GM12878 (cell line): ENCODE measurements around the gene HSD11B1. TPM values are rescaled to one million over a fixed set of nuclear protein-coding genes. Genes with fewer than 3 reads are reported as not detected.
A peak's percentile ranks its signal among the peaks of the same experiment; 100 is the strongest.

Experiments used
- ATAC-seq: fragments of 200-7000 bp; cut with Tn5 transposase; 3 replicates; pipeline ENCODE4 v1.9.1; 2020; ENCODE audit warnings: mild to moderate bottlenecking, moderate library complexity
- BruUV-seq: library from RNA; stranded (reverse); fragments of 400-500 nt; replicated peaks from 2 replicates; lab custom pipeline; 2021; lab: Mats Ljungman, UMichigan
- CTCF ChIA-PET: fragments of 300-600 bp; sonication (Branson Sonifier 250); formaldehyde crosslinking; extraction: SDS; loops from one replicate; lab custom pipeline; 2021; ENCODE audit warnings: inconsistent platforms; lab: Yijun Ruan, JAX
- POLR2A ChIA-PET: fragments of 350-600 bp; formaldehyde crosslinking; extraction: SDS; loops from one replicate; lab custom pipeline; 2021; ENCODE audit warnings: inconsistent platforms; lab: Charles Lee
- RAD21 ChIA-PET: fragments of 300-600 bp; sonication (Branson Sonifier 250); formaldehyde crosslinking; loops from one replicate; lab custom pipeline; 2023; ENCODE audit warnings: antibody characterized with exemption; ENCODE audit not compliant: unreplicated experiment; lab: Charles Lee
- SMC1A ChIA-PET: fragments of 300-600 bp; sonication (Branson Sonifier 250); formaldehyde crosslinking; loops from one replicate; lab custom pipeline; 2023; ENCODE audit not compliant: unreplicated experiment, uncharacterized antibody; lab: Charles Lee
- DNase-seq: peaks from one replicate; pipeline ENCODE4 v3.0.0-alpha.2; 2011; ENCODE audit warnings: low read depth, low spot score
- FAIRE-seq: peaks from 3 replicates; lab custom pipeline; 2011; peaks lifted over from hg19 to GRCh38; lab: Jason Lieb, UNC
- H2AFZ ChIP-seq: 2 replicates; pipeline ENCODE4 v1.6.0; 2011; ENCODE audit warnings: low read depth, low read length, control low read depth; ENCODE audit not compliant: control insufficient read depth
- H3K27ac ChIP-seq: 2 replicates; pipeline ENCODE4 v1.5.1; 2011; ENCODE audit warnings: control low read depth; ENCODE audit not compliant: control insufficient read depth, insufficient read depth
- H3K27me3 ChIP-seq, 2 experiments: replicated peaks in 1 of 2; 2 replicates each; pipeline versions ENCODE4 v1.6.0 to v1.6.1; 2011; ENCODE audit warnings: low read length in 1 of 2; ENCODE audit not compliant: control insufficient read depth in 2 of 2, insufficient read depth in 2 of 2
- H3K36me3 ChIP-seq, 2 experiments: 2 replicates each; pipeline ENCODE4 v1.5.1; 2011; ENCODE audit warnings: low read length in 1 of 2; ENCODE audit not compliant: control insufficient read depth in 2 of 2, insufficient read depth in 2 of 2
- H3K4me1 ChIP-seq: 2 replicates; pipeline ENCODE4 v1.6.1; 2011; ENCODE audit warnings: mild to moderate bottlenecking, low read length, moderate library complexity, mixed read lengths; ENCODE audit not compliant: control insufficient read depth, insufficient read depth
- H3K4me2 ChIP-seq: 2 replicates; pipeline ENCODE4 v1.6.0; 2011; ENCODE audit warnings: control low read depth; ENCODE audit not compliant: control insufficient read depth, insufficient read depth
- H3K4me3 ChIP-seq: fragments of 200-600 bp; sonication (generic); 2 replicates; pipeline ENCODE4 v1.5.1; 2016
- H3K79me2 ChIP-seq: 2 replicates; pipeline ENCODE4 v1.6.0; 2011; ENCODE audit warnings: low read length; ENCODE audit not compliant: control insufficient read depth, insufficient read depth
- H3K9ac ChIP-seq: 2 replicates; pipeline ENCODE4 v1.8.0; 2011; ENCODE audit warnings: low read length, control low read depth, mixed read lengths; ENCODE audit not compliant: control insufficient read depth, insufficient read depth
- H3K9me3 ChIP-seq: replicated peaks from 3 replicates; pipeline ENCODE4 v1.5.1; 2011; ENCODE audit warnings: mild to moderate bottlenecking, low read length; ENCODE audit not compliant: control insufficient read depth, insufficient read depth
- H4K20me1 ChIP-seq: 2 replicates; pipeline ENCODE4 v1.6.0; 2011; ENCODE audit not compliant: control insufficient read depth, insufficient read depth
- CHD2 ChIP-seq: IDR thresholded peaks from 2 replicates; pipeline ENCODE4 v1.6.1; 2011; ENCODE audit warnings: low read depth, low read length, improper control_type of control experiment, borderline replicate concordance
- EP300 ChIP-seq, 2 experiments: fragments of 150-350 bp in 1 of 2; IDR thresholded peaks; 2 replicates each; pipeline ENCODE4 v1.6.1; 2011 to 2012; ENCODE audit warnings: low read depth in 2 of 2, low read length in 2 of 2, borderline replicate concordance in 1 of 2, improper control_type of control experiment in 1 of 2, inconsistent platforms in 1 of 2; ENCODE audit not compliant: control insufficient read depth in 1 of 2
- ETV6 ChIP-seq, 2 experiments: fragments of 450-650 bp in 1 of 2; IDR thresholded peaks in 1 of 2; conservative IDR thresholded peaks in 1 of 2; 2 replicates each; pipeline ENCODE4 v1.6.1; 2014; ENCODE audit warnings: antibody characterized with exemption in 1 of 2, borderline replicate concordance in 1 of 2, low read depth in 1 of 2, mild to moderate bottlenecking in 1 of 2, moderate library complexity in 1 of 2
- FOXK2 ChIP-seq: fragments of 450-650 bp; IDR thresholded peaks from 2 replicates; pipeline ENCODE4 v1.6.1; 2017; ENCODE audit warnings: mild to moderate bottlenecking, moderate library complexity
- KLF5 ChIP-seq: fragments of 450-650 bp; IDR thresholded peaks from 2 replicates; pipeline ENCODE4 v1.6.1; 2014; ENCODE audit warnings: mild to moderate bottlenecking; ENCODE audit not compliant: partially characterized antibody
- SIN3A ChIP-seq: IDR thresholded peaks from 2 replicates; pipeline ENCODE4 v1.6.1; 2012; ENCODE audit warnings: low read depth, low read length, improper control_type of control experiment
- SIX5 ChIP-seq: IDR thresholded peaks from 2 replicates; pipeline ENCODE4 v1.6.1; 2011; ENCODE audit warnings: mild to moderate bottlenecking, low read depth, low read length, moderate library complexity; ENCODE audit not compliant: severe bottlenecking
- SP1 ChIP-seq: IDR thresholded peaks from one replicate; pipeline ENCODE4 v1.6.1; 2011; ENCODE audit warnings: low read depth, low read length
- TBL1XR1 ChIP-seq: IDR thresholded peaks from 2 replicates; pipeline ENCODE4 v1.6.1; 2012; ENCODE audit warnings: low read depth, low read length, improper control_type of control experiment
- ZNF622 ChIP-seq: fragments of 450-650 bp; IDR thresholded peaks from 2 replicates; pipeline ENCODE4 v1.6.1; 2017; ENCODE audit warnings: mild to moderate bottlenecking, inconsistent platforms
- WGBS: methylation state at CpG from one replicate; pipeline ENCODE4 v1.1.6; 2016; ENCODE audit warnings: low lambda C conversion rate; ENCODE audit not compliant: insufficient replicate concordance, insufficient coverage; ENCODE audit errors: missing lambda C conversion rate; 5-methylcytosine and 5-hydroxymethylcytosine counted together
- in situ Hi-C: fragments of 300-500 bp; cut with MboI; formaldehyde crosslinking; loops from 9 replicates; pipeline ENCODE4 v1.14.3; 2018; ENCODE audit warnings: mixed read lengths
- intact Hi-C: fragments of 100-400 bp; cut with micrococcal nuclease; formaldehyde crosslinking; loops from one replicate; pipeline ENCODE4 v1.14.2; 2022; ENCODE audit not compliant: unreplicated experiment
- polyA plus RNA-seq, 11 experiments: library from polyadenylated mRNA; depleted of rRNA in 4 of 11; unstranded in 6 of 11; stranded (reverse) in 5 of 11; fragments of >200 nt; fragmentation: Nextera tagmentation in 4 of 11; fragmentation: Illumina TruSeq in 1 of 11; extraction: Ambion mirVana in 4 of 11; extraction: Trizol in 1 of 11; gene quantifications; 1 replicate in 1 of 11; 2 replicates in 10 of 11; pipeline versions ENCODE4 v1.2.1 to v1.2.3, GENCODE V29; 2011 to 2016; ENCODE audit warnings: inconsistent platforms in 2 of 11, missing spikeins in 2 of 11, low read depth in 1 of 11
- total RNA-seq, 4 experiments: library from RNA; depleted of rRNA in 3 of 4; stranded (reverse); fragments of >200 nt in 3 of 4; fragmentation: Illumina TruSeq in 1 of 4; extraction: Trizol in 1 of 4; gene quantifications; 2 replicates each; pipeline versions ENCODE4 v1.2.1 to v1.2.3, GENCODE V29; 2013 to 2021
- TF ChIP-seq, protein P1 (sequence below): fragments of 450-650 bp; IDR thresholded peaks from 2 replicates; pipeline ENCODE4 v1.6.1; 2016; ENCODE audit warnings: mild to moderate bottlenecking
- TF ChIP-seq, protein P2 (sequence below): IDR thresholded peaks from 2 replicates; pipeline ENCODE4 v1.6.1; 2011; ENCODE audit warnings: borderline replicate concordance, low read depth, mild to moderate bottlenecking, moderate library complexity, mixed read lengths, low read length; ENCODE audit not compliant: insufficient read depth; ENCODE audit errors: extremely low read length
- TF ChIP-seq, protein P3 (sequence below): fragments of 450-650 bp; conservative IDR thresholded peaks from 2 replicates; pipeline ENCODE4 v1.6.1; 2017; ENCODE audit warnings: mild to moderate bottlenecking, moderate library complexity
- TF ChIP-seq, protein P4 (sequence below): fragments of 450-650 bp; formaldehyde crosslinking; IDR thresholded peaks from 2 replicates; pipeline ENCODE4 v1.5.0; 2022; ENCODE audit warnings: mild to moderate bottlenecking, missing genetic modification characterization

Gene HSD11B1
- total and polyA plus RNA-seq, 10 of the 15 experiments (the other 5 are each of a cell fraction or from before 2014, with no cell fraction given), result 0.04 to 0.27 (median 0.15) TPM; not detected in 7

DNA sequence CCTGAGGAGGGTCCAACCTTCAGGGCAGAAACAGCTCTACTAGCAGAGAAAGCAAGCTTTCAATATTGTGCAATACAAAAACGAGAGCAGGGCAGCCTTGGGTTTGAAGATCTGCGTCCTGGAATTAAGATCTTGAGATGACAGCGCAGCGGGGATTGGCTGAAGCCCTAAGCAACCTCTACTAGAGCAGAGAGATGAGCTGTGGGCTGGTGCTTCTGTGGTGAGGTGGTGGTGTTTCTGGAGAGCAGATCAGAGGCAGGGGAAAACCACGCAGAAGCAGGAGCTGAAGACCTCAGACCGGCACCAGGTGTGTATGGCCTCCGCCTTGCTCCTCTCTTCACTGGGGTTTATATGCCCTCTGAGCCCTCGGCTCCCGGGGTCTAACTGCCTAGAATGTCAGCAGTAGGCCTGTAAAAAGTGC is 63.7 kb downstream of the HSD11B1 start:
- H3K27ac ChIP-seq, result peak overlapping the region; percentile 93
- FAIRE-seq (peak; percentile 99), DNase-seq (peak; percentile 84), ATAC-seq (peak; percentile 89)
- H3K27me3 ChIP-seq, result no peaks in the 10 kb centered on the region
- ChIA-PET SMC1A (interaction anchor here (0.6 to 5.6 kb wide), 15 partner anchors 10 to 198 kb away, joined by 3 to 282 read pairs (median 5); partner anchors contain the start of genes C1orf74, G0S2, TRAF3IP3 and UTP25), RAD21 (interaction anchor here (1.1 to 5.4 kb wide), 12 partner anchors 10 to 160 kb away, joined by 3 to 188 read pairs (median 5); partner anchors contain the start of genes C1orf74, LAMB3 and TRAF3IP3), CTCF (interaction anchor here (0.6 to 5.8 kb wide), 15 partner anchors 8 to 275 kb away, joined by 3 to 117 read pairs (median 6); partner anchors contain the start of genes TRAF3IP3 and UTP25), POLR2A (interaction anchor here (0.5 to 5.2 kb wide), 10 partner anchors 12 to 115 kb away, joined by 3 to 107 read pairs (median 4); partner anchors contain the start of genes C1orf74, G0S2 and TRAF3IP3)
- no peak overlapping the region; the same call in 1 of the 2 replicates for H2AFZ ChIP-seq
- intact Hi-C loops, result loop anchor here (1.0 kb wide), 1 partner anchor 16 kb away; no protein-coding TSS in a partner anchor
- peak overlapping the region; percentile 74 for H3K9ac ChIP-seq
- 0% methylated on average over 9 of the region's 9 CpGs for WGBS
- H4K20me1 ChIP-seq, result no peaks in the 10 kb centered on the region
- no peaks in the 10 kb centered on the region for H3K9me3 ChIP-seq
- no TSS peak for BruUV-seq
- peak overlapping the region; percentile 96 for H3K4me2 ChIP-seq
- in situ Hi-C loops, result no loop called here
- H3K36me3 ChIP-seq, result peaks cover under 1 to 8% of the 10 kb centered on the region in 2 experiments; a peak in 3 of 4 replicates
- H3K4me1 ChIP-seq, result peaks cover 43% of the 10 kb centered on the region
- peaks cover 16% of the 10 kb centered on the region for H3K79me2 ChIP-seq
- H3K4me3 ChIP-seq, result peak overlapping the region; percentile 72
- TF ChIP-seq ETV6 (conservative IDR thresholded peaks at IDR 0.05 in 1 of 2, IDR thresholded peaks at IDR 0.05 in 1 of 2; ENCODE audit: borderline replicate concordance in 1 of 2, low read depth in 1 of 2), result no peak; a peak in 1 of 4 replicates
- no peak for TF ChIP-seq SIX5
- no peak for TF ChIP-seq ZNF622
- 0 out of 2 replicates have a peak, but pooled peaks have one; percentile 41 for TF ChIP-seq TBL1XR1
- TF ChIP-seq KLF5, result no peak
- no peak for TF ChIP-seq FOXK2
- TF ChIP-seq, protein P1, sequence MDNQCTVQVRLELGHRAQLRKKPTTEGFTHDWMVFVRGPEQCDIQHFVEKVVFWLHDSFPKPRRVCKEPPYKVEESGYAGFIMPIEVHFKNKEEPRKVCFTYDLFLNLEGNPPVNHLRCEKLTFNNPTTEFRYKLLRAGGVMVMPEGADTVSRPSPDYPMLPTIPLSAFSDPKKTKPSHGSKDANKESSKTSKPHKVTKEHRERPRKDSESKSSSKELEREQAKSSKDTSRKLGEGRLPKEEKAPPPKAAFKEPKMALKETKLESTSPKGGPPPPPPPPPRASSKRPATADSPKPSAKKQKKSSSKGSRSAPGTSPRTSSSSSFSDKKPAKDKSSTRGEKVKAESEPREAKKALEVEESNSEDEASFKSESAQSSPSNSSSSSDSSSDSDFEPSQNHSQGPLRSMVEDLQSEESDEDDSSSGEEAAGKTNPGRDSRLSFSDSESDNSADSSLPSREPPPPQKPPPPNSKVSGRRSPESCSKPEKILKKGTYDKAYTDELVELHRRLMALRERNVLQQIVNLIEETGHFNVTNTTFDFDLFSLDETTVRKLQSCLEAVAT, result no peak; the same call in 1 of the 2 replicates
- TF ChIP-seq SIN3A, result peak; percentile 65; the same call in 1 of the 2 replicates
- TF ChIP-seq, protein P2, sequence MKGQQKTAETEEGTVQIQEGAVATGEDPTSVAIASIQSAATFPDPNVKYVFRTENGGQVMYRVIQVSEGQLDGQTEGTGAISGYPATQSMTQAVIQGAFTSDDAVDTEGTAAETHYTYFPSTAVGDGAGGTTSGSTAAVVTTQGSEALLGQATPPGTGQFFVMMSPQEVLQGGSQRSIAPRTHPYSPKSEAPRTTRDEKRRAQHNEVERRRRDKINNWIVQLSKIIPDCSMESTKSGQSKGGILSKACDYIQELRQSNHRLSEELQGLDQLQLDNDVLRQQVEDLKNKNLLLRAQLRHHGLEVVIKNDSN, result no peak
- peak; percentile 19 for TF ChIP-seq SP1
- TF ChIP-seq, protein P3, sequence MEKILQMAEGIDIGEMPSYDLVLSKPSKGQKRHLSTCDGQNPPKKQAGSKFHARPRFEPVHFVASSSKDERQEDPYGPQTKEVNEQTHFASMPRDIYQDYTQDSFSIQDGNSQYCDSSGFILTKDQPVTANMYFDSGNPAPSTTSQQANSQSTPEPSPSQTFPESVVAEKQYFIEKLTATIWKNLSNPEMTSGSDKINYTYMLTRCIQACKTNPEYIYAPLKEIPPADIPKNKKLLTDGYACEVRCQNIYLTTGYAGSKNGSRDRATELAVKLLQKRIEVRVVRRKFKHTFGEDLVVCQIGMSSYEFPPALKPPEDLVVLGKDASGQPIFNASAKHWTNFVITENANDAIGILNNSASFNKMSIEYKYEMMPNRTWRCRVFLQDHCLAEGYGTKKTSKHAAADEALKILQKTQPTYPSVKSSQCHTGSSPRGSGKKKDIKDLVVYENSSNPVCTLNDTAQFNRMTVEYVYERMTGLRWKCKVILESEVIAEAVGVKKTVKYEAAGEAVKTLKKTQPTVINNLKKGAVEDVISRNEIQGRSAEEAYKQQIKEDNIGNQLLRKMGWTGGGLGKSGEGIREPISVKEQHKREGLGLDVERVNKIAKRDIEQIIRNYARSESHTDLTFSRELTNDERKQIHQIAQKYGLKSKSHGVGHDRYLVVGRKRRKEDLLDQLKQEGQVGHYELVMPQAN, result no peak
- TF ChIP-seq EP300 (IDR thresholded peaks at IDR 0.05; ENCODE audit: borderline replicate concordance in 1 of 2, control insufficient read depth in 1 of 2, low read depth in 2 of 2, low read length in 2 of 2), result no peak
- TF ChIP-seq CHD2, result 0 out of 2 replicates have a peak, but pooled peaks have one; percentile 18
- TF ChIP-seq, protein P4, sequence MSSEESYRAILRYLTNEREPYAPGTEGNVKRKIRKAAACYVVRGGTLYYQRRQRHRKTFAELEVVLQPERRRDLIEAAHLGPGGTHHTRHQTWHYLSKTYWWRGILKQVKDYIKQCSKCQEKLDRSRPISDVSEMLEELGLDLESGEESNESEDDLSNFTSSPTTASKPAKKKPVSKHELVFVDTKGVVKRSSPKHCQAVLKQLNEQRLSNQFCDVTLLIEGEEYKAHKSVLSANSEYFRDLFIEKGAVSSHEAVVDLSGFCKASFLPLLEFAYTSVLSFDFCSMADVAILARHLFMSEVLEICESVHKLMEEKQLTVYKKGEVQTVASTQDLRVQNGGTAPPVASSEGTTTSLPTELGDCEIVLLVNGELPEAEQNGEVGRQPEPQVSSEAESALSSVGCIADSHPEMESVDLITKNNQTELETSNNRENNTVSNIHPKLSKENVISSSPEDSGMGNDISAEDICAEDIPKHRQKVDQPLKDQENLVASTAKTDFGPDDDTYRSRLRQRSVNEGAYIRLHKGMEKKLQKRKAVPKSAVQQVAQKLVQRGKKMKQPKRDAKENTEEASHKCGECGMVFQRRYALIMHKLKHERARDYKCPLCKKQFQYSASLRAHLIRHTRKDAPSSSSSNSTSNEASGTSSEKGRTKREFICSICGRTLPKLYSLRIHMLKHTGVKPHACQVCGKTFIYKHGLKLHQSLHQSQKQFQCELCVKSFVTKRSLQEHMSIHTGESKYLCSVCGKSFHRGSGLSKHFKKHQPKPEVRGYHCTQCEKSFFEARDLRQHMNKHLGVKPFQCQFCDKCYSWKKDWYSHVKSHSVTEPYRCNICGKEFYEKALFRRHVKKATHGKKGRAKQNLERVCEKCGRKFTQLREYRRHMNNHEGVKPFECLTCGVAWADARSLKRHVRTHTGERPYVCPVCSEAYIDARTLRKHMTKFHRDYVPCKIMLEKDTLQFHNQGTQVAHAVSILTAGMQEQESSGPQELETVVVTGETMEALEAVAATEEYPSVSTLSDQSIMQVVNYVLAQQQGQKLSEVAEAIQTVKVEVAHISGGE (CRISPR knock-in tag), result no peak
